HG02970 (cell line): ENCODE measurements around the gene LAMA4.
A peak's percentile ranks its signal among the peaks of the same experiment; 100 is the strongest.

Experiments
- ATAC-seq: cut with Tn5 transposase; IDR thresholded peaks from one replicate; pipeline ENCODE4 v1.9.1; 2021; ENCODE audit warnings: mild to moderate bottlenecking, moderate library complexity, moderate number of reproducible peaks; ENCODE audit not compliant: unreplicated experiment, low FRiP score

Gene LAMA4

GRCh38 chr6:112253841-112254816, at the start of gene LAMA4:
Gene LAMA4 (minus strand): TSS chr6:112254567. CDS start chr6:112254150, 417 bp downstream.
- no peak for ATAC-seq

GRCh38 chr6:112302142-112302705, 47.9 kb upstream of the LAMA4 start:
- ATAC-seq: no peak

- ATAC-seq: no peak
Measured at GRCh38 chr6:112300896-112301295, 46.5 kb upstream of the LAMA4 start.

GRCh38 chr6:112298816-112299281, 44.5 kb upstream of the LAMA4 start:
- ATAC-seq: no peak

- ATAC-seq: no peak
Measured at GRCh38 chr6:112298021-112298745, 43.8 kb upstream of the LAMA4 start.

GRCh38 chr6:112296694-112297093, 42.3 kb upstream of the LAMA4 start:
- ATAC-seq: no peak

GRCh38 chr6:112296122-112296521, 41.8 kb upstream of the LAMA4 start:
- no peak for ATAC-seq

- ATAC-seq: no peak
Measured at GRCh38 chr6:112291161-112291762, 36.9 kb upstream of the LAMA4 start.

- no peak for ATAC-seq
Measured at GRCh38 chr6:112289038-112289566, 34.7 kb upstream of the LAMA4 start.

- ATAC-seq: no peak
Measured at GRCh38 chr6:112288475-112288874, 34.1 kb upstream of the LAMA4 start.

- no peak for ATAC-seq
Measured at GRCh38 chr6:112287577-112288225, 33.3 kb upstream of the LAMA4 start.

- ATAC-seq: no peak
Measured at GRCh38 chr6:112286500-112287144, 32.3 kb upstream of the LAMA4 start.

GRCh38 chr6:112286010-112286409, 31.6 kb upstream of the LAMA4 start:
- ATAC-seq: peak; percentile 55

GRCh38 chr6:112284603-112285002, 30.2 kb upstream of the LAMA4 start:
- no peak for ATAC-seq

- ATAC-seq: no peak
Measured at GRCh38 chr6:112283621-112284020, 29.3 kb upstream of the LAMA4 start.

GRCh38 chr6:112281821-112282615, 27.7 kb upstream of the LAMA4 start:
- ATAC-seq: no peak

GRCh38 chr6:112279031-112279935, 24.9 kb upstream of the LAMA4 start:
- ATAC-seq: no peak

GRCh38 chr6:112275365-112275764, 21.0 kb upstream of the LAMA4 start:
- no peak for ATAC-seq
